22Rv1 (cell line): ENCODE results near the gene C1orf35.

Experiments
- H3K27ac ChIP-seq: fragments of 450-650 bp; 2 replicates; pipeline ENCODE4 v1.5.1; 2017
- CTCF ChIP-seq: fragments of 450-650 bp; IDR thresholded peaks from 2 replicates; pipeline ENCODE4 v1.5.1; 2017; ENCODE audit warnings: mild to moderate bottlenecking
- ZFX ChIP-seq: fragments of 450-650 bp; IDR thresholded peaks from 2 replicates; pipeline ENCODE4 v1.6.1; 2017; ENCODE audit warnings: antibody characterized with exemption, borderline replicate concordance

Gene C1orf35

DNA sequence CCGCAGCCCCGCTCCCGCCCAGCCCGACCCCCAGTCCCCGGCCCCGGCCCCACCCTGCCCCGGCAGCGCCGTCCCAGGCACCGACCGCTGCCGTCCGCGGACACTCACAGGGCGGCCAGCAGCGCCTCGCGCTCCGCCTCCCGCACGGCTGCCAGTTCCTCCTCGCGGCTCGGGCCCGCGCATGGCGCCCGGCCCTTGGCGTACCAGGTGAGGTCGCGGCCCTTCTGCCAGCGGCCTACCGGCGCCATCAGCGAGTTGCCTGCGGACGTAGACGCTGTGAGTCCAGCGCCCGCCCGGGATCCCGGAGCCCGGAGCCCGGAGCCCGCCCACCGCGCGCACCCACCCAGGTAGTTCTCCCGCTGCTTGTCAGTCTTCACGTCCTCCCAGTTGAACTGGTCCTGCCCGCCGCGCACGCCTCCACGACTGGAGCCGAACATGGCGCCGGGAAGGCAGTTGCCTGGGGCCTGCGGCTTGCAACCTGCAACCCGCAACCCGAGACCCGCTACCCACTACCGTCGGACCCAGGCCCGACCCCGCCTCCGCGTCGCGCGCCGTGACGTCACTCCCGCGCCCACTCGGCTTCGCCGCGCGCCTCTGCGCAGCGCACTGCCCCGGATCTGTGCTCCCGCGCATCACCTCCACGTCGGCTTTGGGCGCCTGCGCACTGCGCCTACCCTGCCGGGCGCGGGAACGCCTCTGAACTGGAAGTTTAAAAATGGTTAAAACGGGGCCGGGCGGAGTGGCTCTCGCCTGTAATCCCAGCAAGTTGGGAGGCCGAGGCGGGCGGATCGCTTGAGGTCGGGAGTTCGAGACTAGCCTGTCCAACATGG lies at the start of gene C1orf35:
Gene C1orf35, minus strand, starts transcription at position 535 of the 830 bp plus-strand sequence. Its CDS starts 98 bp downstream, at position 437.
- no peak for TF ChIP-seq CTCF
- H3K27ac ChIP-seq = peak within 1 kb of the TSS; percentile 98

GRCh38 chr1:228152918-228153258 lies 49.8 kb upstream of the C1orf35 start:
- no peak overlapping the region for H3K27ac ChIP-seq
- TF ChIP-seq ZFX = no peak
- TF ChIP-seq CTCF = no peak

- H3K27ac ChIP-seq = no peak overlapping the region
- no peak for TF ChIP-seq ZFX
- no peak for TF ChIP-seq CTCF
These were observed 49.2 kb upstream of the C1orf35 start for GRCh38 chr1:228152097-228152917.

DNA sequence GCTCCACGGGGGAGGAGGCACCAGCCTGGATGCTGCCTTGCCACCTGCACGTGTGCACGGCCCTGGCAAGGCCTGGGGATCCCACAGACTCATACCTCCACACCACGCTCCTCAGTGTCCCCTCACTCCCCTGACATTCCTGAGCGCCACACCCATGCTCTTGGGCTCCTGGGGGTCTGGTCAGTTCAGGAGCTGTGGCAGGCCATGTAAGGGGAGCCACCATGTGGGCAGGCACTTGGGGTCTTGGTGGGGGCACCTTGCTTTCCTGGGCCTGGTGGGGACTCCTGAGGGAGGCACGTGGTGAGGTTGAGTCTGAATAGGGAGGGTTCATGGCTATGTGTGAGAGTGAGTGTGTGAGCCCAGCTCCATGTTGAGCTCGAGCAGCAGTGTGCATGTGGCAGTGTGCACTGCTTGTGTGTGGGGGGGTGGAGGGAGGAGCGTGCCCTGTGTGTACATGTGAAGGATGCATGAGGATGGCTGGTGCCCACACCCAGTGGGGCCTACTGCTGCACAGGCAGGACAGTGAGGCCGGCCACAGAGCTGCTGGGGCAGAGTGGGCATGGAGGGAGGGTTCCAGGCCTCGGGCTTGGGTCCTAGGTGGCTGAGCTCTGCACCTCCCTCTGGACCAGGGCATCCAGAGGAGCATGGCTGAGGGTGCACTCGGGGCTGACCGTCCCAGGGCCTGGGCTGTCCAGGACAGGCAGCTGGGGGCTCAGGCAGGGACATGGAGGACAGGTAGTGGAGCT lies 48.2 kb upstream of the C1orf35 start:
- no peak for TF ChIP-seq CTCF
- TF ChIP-seq ZFX = no peak

GRCh38 chr1:228150461-228151179 lies 47.5 kb upstream of the C1orf35 start:
- H3K27ac ChIP-seq = no peak overlapping the region
- TF ChIP-seq CTCF (no peak), ZFX (no peak)

More for the DNA sequence above, 48.2 kb upstream of the C1orf35 start:
- no peak overlapping the region for H3K27ac ChIP-seq

- H3K27ac ChIP-seq = no peak overlapping the region
These were observed 47.0 kb upstream of the C1orf35 start for GRCh38 chr1:228150120-228150460.

More at GRCh38 chr1:228150120-228150460, 47.0 kb upstream of the C1orf35 start:
- no peak for TF ChIP-seq ZFX
- no peak for TF ChIP-seq CTCF
